Measurements from ENCODE around the gene CSPG4. TPM values are rescaled to one million over a fixed set of nuclear protein-coding genes. Genes with fewer than 3 reads are reported as not detected.

CSPG4 gene
- total and polyA plus RNA-seq, 10 of the 15 experiments (the other 5 are each of a cell fraction or from before 2014, with no cell fraction given) = 0.02 to 2.2 (median 0.76) TPM

DNA sequence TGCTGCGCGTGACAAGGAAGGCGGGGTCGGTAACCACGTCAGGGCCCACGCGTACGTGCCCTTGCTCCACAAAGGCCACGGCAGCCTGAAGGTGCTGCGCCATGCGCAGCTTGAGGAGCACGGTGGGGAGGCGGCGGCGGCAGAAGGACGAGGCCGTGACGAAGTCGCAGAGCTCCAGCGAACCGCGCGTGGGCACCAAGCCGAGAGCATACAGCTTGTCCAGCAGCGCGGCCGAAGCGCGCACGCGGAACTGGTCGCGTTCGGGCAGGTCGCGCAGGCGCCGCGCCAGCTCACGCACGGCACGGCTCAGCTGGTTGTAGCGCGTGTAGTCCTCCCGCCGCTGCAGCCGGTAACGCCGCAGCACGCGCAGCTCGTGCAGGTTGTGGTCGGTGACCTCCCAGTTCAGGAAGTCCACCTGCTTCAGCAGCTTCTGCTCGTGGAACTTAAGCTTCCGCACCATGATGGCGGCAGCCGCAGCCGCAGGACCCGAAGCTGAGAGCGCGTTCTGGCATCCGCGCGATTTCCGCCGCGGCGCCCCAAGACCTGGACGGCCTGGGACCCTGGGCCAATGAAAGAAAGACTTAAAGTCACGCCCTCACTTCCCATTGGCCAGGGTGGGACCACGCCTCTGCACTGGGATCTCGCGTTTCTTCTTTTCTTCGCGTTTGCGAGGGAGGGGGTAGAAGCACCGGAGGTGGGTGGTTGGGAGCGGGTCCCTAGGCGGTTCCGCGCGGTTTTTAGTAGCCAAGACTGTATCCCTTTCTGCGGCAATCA is 72.8 kb downstream of the CSPG4 start, which contains the start of gene IMP3 (continued):
- TF ChIP-seq POLR2A (IDR thresholded peaks at IDR 0.05; ENCODE audit: low read depth, low read length) = peak; percentile 99
- TF ChIP-seq, protein P1, sequence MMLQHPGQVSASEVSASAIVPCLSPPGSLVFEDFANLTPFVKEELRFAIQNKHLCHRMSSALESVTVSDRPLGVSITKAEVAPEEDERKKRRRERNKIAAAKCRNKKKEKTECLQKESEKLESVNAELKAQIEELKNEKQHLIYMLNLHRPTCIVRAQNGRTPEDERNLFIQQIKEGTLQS (IDR thresholded peaks at IDR 0.05; ENCODE audit: borderline replicate concordance, extremely low read depth, low read depth, low read length) = no peak
- TF ChIP-seq SP1 (IDR thresholded peaks at IDR 0.05; ENCODE audit: low read depth, low read length) = peak; percentile 91
- no peak; the same call in 1 of the 2 replicates for TF ChIP-seq MYB (IDR thresholded peaks at IDR 0.05; ENCODE audit: borderline replicate concordance, low read depth, low read length)
- TF ChIP-seq TAF1 (IDR thresholded peaks at IDR 0.05; ENCODE audit: borderline replicate concordance, low read depth, low read length) = peak; percentile 92; the same call in 1 of the 2 replicates
- TF ChIP-seq EZH2 (IDR thresholded peaks at IDR 0.05; ENCODE audit: borderline replicate concordance, control insufficient read depth, low read depth, low read length) = no peak
- TF ChIP-seq RELA (IDR thresholded peaks at IDR 0.05; ENCODE audit: borderline replicate concordance, partially characterized antibody) = peak; percentile 20
- TF ChIP-seq, protein P2, sequence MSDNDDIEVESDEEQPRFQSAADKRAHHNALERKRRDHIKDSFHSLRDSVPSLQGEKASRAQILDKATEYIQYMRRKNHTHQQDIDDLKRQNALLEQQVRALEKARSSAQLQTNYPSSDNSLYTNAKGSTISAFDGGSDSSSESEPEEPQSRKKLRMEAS (IDR thresholded peaks at IDR 0.05; ENCODE audit: low read depth, low read length) = peak; percentile 90
- TF ChIP-seq, protein P3, sequence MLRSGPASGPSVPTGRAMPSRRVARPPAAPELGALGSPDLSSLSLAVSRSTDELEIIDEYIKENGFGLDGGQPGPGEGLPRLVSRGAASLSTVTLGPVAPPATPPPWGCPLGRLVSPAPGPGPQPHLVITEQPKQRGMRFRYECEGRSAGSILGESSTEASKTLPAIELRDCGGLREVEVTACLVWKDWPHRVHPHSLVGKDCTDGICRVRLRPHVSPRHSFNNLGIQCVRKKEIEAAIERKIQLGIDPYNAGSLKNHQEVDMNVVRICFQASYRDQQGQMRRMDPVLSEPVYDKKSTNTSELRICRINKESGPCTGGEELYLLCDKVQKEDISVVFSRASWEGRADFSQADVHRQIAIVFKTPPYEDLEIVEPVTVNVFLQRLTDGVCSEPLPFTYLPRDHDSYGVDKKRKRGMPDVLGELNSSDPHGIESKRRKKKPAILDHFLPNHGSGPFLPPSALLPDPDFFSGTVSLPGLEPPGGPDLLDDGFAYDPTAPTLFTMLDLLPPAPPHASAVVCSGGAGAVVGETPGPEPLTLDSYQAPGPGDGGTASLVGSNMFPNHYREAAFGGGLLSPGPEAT (IDR thresholded peaks at IDR 0.05; ENCODE audit: low read depth) = 0 out of 2 replicates have a peak, but pooled peaks have one; percentile 33
